Progenitor cell of endocrine pancreas (in vitro differentiated cells): ENCODE measurements around the gene LRCH1. TPM values are rescaled to one million over a fixed set of nuclear protein-coding genes. Genes with fewer than 3 reads are reported as not detected.

Experiments used
- DNase-seq: peaks from one replicate; pipeline ENCODE4 v3.0.0; 2021; ENCODE audit warnings: low spot score; ENCODE audit not compliant: unreplicated experiment
- H3K27ac Mint-ChIP-seq: 2 replicates; pipeline ENCODE4 v1.8.0; 2021; ENCODE audit warnings: mild to moderate bottlenecking, moderate library complexity, mixed read lengths
- H3K27me3 Mint-ChIP-seq: 2 replicates; pipeline ENCODE4 v1.8.0; 2021; ENCODE audit warnings: mixed read lengths
- H3K36me3 Mint-ChIP-seq: 2 replicates; pipeline ENCODE4 v1.8.0; 2022; ENCODE audit warnings: mixed read lengths; ENCODE audit not compliant: insufficient read depth
- H3K4me1 Mint-ChIP-seq: 2 replicates; pipeline ENCODE4 v1.8.0; 2021; ENCODE audit warnings: low read depth, mixed read lengths
- H3K4me3 Mint-ChIP-seq: 2 replicates; pipeline ENCODE4 v1.8.0; 2021; ENCODE audit warnings: low read depth, mild to moderate bottlenecking, moderate library complexity, mixed read lengths
- H3K9me3 Mint-ChIP-seq: 2 replicates; pipeline ENCODE4 v1.8.0; 2021; ENCODE audit warnings: low read depth, mixed read lengths
- CTCF ChIP-seq: fragments of 200-600 bp; sonication (generic); IDR thresholded peaks from one replicate; pipeline ENCODE4 v1.5.0; 2021; ENCODE audit warnings: antibody characterized with exemption, mild to moderate bottlenecking; ENCODE audit not compliant: unreplicated experiment
- total RNA-seq: library from RNA; stranded (reverse); gene quantifications from 2 replicates; pipeline ENCODE4 v1.2.1, GENCODE V29; 2021

LRCH1 gene
- total RNA-seq, 1 donor from 2014 or later = 17.9 TPM

GRCh38 chr13:46668931-46669525, 116.1 kb downstream of the LRCH1 start:
- Mint-ChIP-seq H3K36me3 (peaks cover 6% of the 10 kb centered on the region), H3K4me1 (peaks cover 35% of the 10 kb centered on the region), H3K27ac (no peak overlapping the region), H3K4me3 (no peak overlapping the region), H3K9me3 (no peaks in the 10 kb centered on the region), H3K27me3 (no peaks in the 10 kb centered on the region)
- no peak for TF ChIP-seq CTCF
- DNase-seq = no peak

DNA sequence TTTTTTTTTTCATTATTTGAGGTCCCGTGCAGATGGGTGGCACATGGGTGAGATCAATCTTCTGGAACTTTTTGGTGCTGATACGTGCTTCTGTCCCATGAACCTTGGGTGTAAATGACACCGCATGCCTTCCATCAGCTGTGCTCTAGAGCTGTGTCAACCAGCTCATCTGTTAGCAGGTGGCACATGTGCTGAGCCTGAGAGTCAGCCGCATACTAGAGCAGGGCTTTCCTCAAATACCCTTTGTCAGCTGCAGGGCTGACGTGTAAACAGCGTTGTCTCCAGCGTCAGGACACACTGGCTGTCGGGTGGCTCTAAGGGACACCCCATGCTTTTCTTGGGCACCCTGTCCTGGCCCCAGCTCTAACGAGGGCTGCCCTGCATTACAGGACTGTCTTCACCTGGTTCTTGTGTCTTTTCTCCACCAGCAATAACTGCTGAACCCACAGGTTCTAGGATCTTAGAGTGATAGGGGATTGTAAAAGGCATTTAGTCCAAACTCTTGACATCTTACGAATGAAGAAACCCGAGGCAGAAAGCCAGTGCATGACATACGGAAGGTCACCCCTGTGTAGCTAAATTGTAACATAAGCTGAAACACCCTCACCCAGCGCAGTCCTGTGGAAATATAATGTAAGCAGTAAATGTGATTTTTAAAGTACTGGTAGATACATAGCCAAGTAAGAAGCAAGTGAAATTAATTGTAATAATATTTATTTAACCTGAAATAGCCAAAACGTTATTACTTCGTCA, 119.5 kb downstream of the LRCH1 start:
- no peak overlapping the region for H3K27ac Mint-ChIP-seq
- H3K27me3 Mint-ChIP-seq = no peaks in the 10 kb centered on the region

DNA sequence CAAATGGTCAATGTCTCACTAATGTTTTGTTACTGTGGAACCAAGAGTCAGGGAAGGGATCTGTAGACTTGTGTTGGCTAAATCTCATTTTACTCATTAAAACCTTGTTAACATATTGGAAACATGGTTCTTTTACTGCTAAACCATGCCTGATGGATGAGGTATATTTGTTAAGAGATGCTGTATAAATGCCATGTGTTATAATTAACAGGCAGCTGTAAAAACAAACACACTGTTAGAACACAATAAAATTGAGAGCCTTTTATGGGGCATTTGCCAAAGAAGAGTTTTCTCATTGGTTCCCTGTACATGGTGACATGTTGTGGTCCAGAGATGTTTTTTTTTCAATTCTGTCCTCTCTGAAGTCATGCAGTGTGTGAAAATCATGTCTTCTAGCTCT, 122.0 kb downstream of the LRCH1 start:
- Mint-ChIP-seq H3K27me3 (no peaks in the 10 kb centered on the region), H3K9me3 (no peaks in the 10 kb centered on the region), H3K36me3 (peaks cover 8% of the 10 kb centered on the region), H3K4me3 (no peak overlapping the region), H3K27ac (peak overlapping the region; percentile 84), H3K4me1 (peaks cover 21% of the 10 kb centered on the region)
- DNase-seq = no peak
- no peak for TF ChIP-seq CTCF

More for the DNA sequence above, 119.5 kb downstream of the LRCH1 start:
- DNase-seq = no peak
- no peak for TF ChIP-seq CTCF
- H3K36me3 Mint-ChIP-seq = peaks cover 8% of the 10 kb centered on the region
- H3K9me3 Mint-ChIP-seq = no peaks in the 10 kb centered on the region
- no peak overlapping the region for H3K4me3 Mint-ChIP-seq
- peaks cover 24% of the 10 kb centered on the region for H3K4me1 Mint-ChIP-seq

DNA sequence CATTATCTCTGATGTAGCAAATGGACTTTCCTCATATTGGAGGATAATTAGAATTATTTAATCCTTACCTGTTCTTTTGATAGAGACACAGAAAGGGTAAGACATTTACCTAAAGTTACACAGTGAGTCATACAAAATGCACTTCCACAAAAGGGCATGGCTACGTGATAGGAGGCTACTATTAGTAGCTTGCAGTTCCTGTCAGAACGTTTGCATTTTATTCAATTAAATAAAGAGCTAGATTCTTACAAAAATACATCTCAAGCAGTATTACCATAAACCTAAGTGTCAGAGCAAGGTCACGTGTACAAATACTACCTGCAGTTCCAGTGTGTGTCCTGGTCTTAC, 123.4 kb downstream of the LRCH1 start:
- Mint-ChIP-seq H3K4me1 (peaks cover 21% of the 10 kb centered on the region), H3K27ac (peak overlapping the region; percentile 84), H3K27me3 (no peaks in the 10 kb centered on the region), H3K36me3 (peaks cover 6% of the 10 kb centered on the region), H3K9me3 (no peaks in the 10 kb centered on the region), H3K4me3 (no peak overlapping the region)
- no peak for TF ChIP-seq CTCF
- no peak for DNase-seq

- H3K9me3 Mint-ChIP-seq = no peaks in the 10 kb centered on the region
- H3K36me3 Mint-ChIP-seq = peaks cover 2% of the 10 kb centered on the region
- no peak overlapping the region for H3K27ac Mint-ChIP-seq
- no peaks in the 10 kb centered on the region for H3K27me3 Mint-ChIP-seq
- no peak overlapping the region for H3K4me3 Mint-ChIP-seq
- peaks cover 31% of the 10 kb centered on the region for H3K4me1 Mint-ChIP-seq
- no peak for TF ChIP-seq CTCF
- DNase-seq = no peak
These were observed 126.6 kb downstream of the LRCH1 start for GRCh38 chr13:46679369-46680120.
